Liver (tissue), 9 donors: ENCODE results near the gene CUBN. TPM values are rescaled to one million over a fixed set of nuclear protein-coding genes. Genes with fewer than 3 reads are reported as not detected.

Experiments
- DNase-seq: peaks from one replicate; pipeline ENCODE4 v3.0.0-alpha.2; 2017; ENCODE audit warnings: low spot score
- H3K27ac ChIP-seq, 2 donors: one replicate each; pipeline ENCODE4 v1.7.0; 2013; ENCODE audit warnings: inconsistent platforms in 2 of 2, low read length in 2 of 2, control low read depth in 1 of 2, low read depth in 1 of 2, mild to moderate bottlenecking in 1 of 2
- H3K27me3 ChIP-seq, 4 donors: one replicate each; pipeline versions ENCODE4 v1.6.1 to v1.7.0; 2013; ENCODE audit warnings: low read length in 3 of 4, inconsistent platforms in 1 of 4, mild to moderate bottlenecking in 1 of 4, moderate library complexity in 1 of 4; ENCODE audit not compliant: control insufficient read depth in 4 of 4, insufficient read depth in 4 of 4
- H3K36me3 ChIP-seq, 4 donors: one replicate each; pipeline versions ENCODE4 v1.6.1 to v1.7.0; 2013; ENCODE audit warnings: low read length in 3 of 4, mild to moderate bottlenecking in 3 of 4, low read depth in 1 of 4, moderate library complexity in 1 of 4; ENCODE audit not compliant: control insufficient read depth in 4 of 4, insufficient read depth in 3 of 4
- H3K4me1 ChIP-seq, 4 donors: one replicate each; pipeline versions ENCODE4 v1.6.1 to v1.7.0; 2013; ENCODE audit warnings: low read length in 3 of 4, mild to moderate bottlenecking in 3 of 4, moderate library complexity in 1 of 4; ENCODE audit not compliant: control insufficient read depth in 4 of 4, insufficient read depth in 4 of 4
- H3K4me3 ChIP-seq, 3 donors: one replicate each; pipeline versions ENCODE4 v1.6.1 to v1.7.0; 2013; ENCODE audit warnings: low read length in 3 of 3, control low read depth in 1 of 3, low read depth in 1 of 3, mild to moderate bottlenecking in 1 of 3
- H3K9ac ChIP-seq, 2 donors: one replicate each; pipeline ENCODE4 v1.7.0; 2013; ENCODE audit warnings: low read length in 2 of 2, mild to moderate bottlenecking in 2 of 2, moderate library complexity in 2 of 2, control low read depth in 1 of 2, low read depth in 1 of 2
- H3K9me3 ChIP-seq, 4 donors: one replicate each; pipeline versions ENCODE4 v1.6.1 to v1.7.0; 2013; ENCODE audit warnings: low read length in 3 of 4; ENCODE audit not compliant: control insufficient read depth in 4 of 4
- EGR1 ChIP-seq, 2 donors: IDR thresholded peaks; 2 replicates each; pipeline ENCODE4 v1.6.1; 2016 to 2018; ENCODE audit warnings: antibody characterized with exemption in 2 of 2, low read depth in 2 of 2
- FOXA1 ChIP-seq: IDR thresholded peaks from 2 replicates; pipeline ENCODE4 v1.6.1; 2016; ENCODE audit warnings: antibody characterized with exemption
- FOXA2 ChIP-seq: IDR thresholded peaks from 2 replicates; pipeline ENCODE4 v1.6.1; 2016; ENCODE audit warnings: antibody characterized with exemption
- GABPA ChIP-seq, 2 donors: IDR thresholded peaks in 1 of 2; conservative IDR thresholded peaks in 1 of 2; 2 replicates each; pipeline ENCODE4 v1.6.1; 2016; ENCODE audit warnings: antibody characterized with exemption in 2 of 2, mild to moderate bottlenecking in 1 of 2, moderate library complexity in 1 of 2
- HNF4A ChIP-seq, 2 donors: conservative IDR thresholded peaks; 2 replicates each; pipeline ENCODE4 v1.6.1; 2016; ENCODE audit warnings: antibody characterized with exemption in 2 of 2, mild to moderate bottlenecking in 2 of 2
- HNF4G ChIP-seq: IDR thresholded peaks from 2 replicates; pipeline ENCODE4 v1.6.1; 2016; ENCODE audit warnings: antibody characterized with exemption
- JUND ChIP-seq, 2 donors: IDR thresholded peaks; 2 replicates each; pipeline ENCODE4 v1.6.1; 2016; ENCODE audit warnings: antibody characterized with exemption in 2 of 2
- NR2F2 ChIP-seq: IDR thresholded peaks from 2 replicates; pipeline ENCODE4 v1.6.1; 2016; ENCODE audit warnings: antibody characterized with exemption
- RAD21 ChIP-seq, 2 donors: IDR thresholded peaks; 2 replicates each; pipeline ENCODE4 v1.6.1; 2016; ENCODE audit warnings: antibody characterized with exemption in 2 of 2, mild to moderate bottlenecking in 2 of 2
- SP1 ChIP-seq: IDR thresholded peaks from 2 replicates; pipeline ENCODE4 v1.6.1; 2018; ENCODE audit warnings: antibody characterized with exemption, mild to moderate bottlenecking
- TAF1 ChIP-seq: conservative IDR thresholded peaks from 2 replicates; pipeline ENCODE4 v1.6.1; 2016; ENCODE audit warnings: antibody characterized with exemption, mild to moderate bottlenecking
- YY1 ChIP-seq: IDR thresholded peaks from 2 replicates; pipeline ENCODE4 v1.6.1; 2016; ENCODE audit warnings: antibody characterized with exemption, mild to moderate bottlenecking
- WGBS: extraction: QIAGEN DNeasy Blood & Tissue Kit; methylation state at CpG from one replicate; pipeline ENCODE4 v1.1.7; 2013; 5-methylcytosine and 5-hydroxymethylcytosine counted together
- polyA plus RNA-seq, 2 donors: library from polyadenylated mRNA; stranded (reverse) in 1 of 2; unstranded in 1 of 2; fragments of 200-250 nt in 1 of 2; fragments of >200 nt in 1 of 2; fragmentation: Nextera tagmentation in 1 of 2; extraction: Ambion mirVana in 1 of 2; gene quantifications; one replicate each; pipeline versions ENCODE4 v1.2.1 to v1.2.3, GENCODE V29; 2013 to 2015
- total RNA-seq, 2 donors: library from RNA; depleted of rRNA; stranded (reverse); fragments of >200 nt; gene quantifications; one replicate each; pipeline ENCODE4 v1.2.3, GENCODE V29; 2014
- TF ChIP-seq, protein P1 (sequence below): IDR thresholded peaks from 2 replicates; pipeline ENCODE4 v1.6.1; 2016; ENCODE audit warnings: antibody characterized with exemption
- TF ChIP-seq, protein P2 (sequence below): IDR thresholded peaks from 2 replicates; pipeline ENCODE4 v1.6.1; 2016; ENCODE audit warnings: antibody characterized with exemption
- TF ChIP-seq, protein P3 (sequence below): IDR thresholded peaks from 2 replicates; pipeline ENCODE4 v1.6.1; 2016; ENCODE audit warnings: antibody characterized with exemption
- TF ChIP-seq, protein P4 (sequence below): IDR thresholded peaks from 2 replicates; pipeline ENCODE4 v1.6.1; 2016; ENCODE audit warnings: antibody characterized with exemption, mild to moderate bottlenecking
- TF ChIP-seq, protein P5 (sequence below): fragments of 150-350 bp; IDR thresholded peaks from 2 replicates; pipeline ENCODE4 v1.5.1; 2017; ENCODE audit warnings: improper control_type of control experiment, low read depth, low read length; ENCODE audit not compliant: missing input control
- donor health status: healthy.
- donor health status: healthy.
- donor health status: healthy.
- donor health status: healthy.
- donor health status: healthy.

Gene CUBN
- total and polyA plus RNA-seq, 4 donors = 0.01 to 0.67 (median 0.30) TPM

DNA sequence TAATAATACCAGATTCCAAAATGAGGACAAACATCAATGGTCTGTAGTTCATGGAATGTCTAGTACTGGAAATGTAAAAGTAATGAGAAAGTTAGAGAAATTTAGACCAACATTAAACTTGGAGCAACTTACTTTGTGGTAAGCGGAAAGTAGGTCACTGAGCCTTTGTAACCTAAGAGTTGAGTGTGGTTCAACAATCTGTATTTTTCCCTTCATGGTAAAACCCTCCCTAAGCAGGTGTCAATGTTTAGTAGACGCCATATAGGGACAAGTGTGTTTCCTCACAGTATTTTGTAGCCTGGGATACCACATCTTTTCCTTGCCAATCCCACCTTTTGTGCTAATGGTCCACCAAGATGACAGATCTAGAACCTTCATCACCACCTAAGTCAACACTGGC is 245.1 kb downstream of the CUBN start (continued):
- no peak for TF ChIP-seq TAF1
- TF ChIP-seq, protein P1, sequence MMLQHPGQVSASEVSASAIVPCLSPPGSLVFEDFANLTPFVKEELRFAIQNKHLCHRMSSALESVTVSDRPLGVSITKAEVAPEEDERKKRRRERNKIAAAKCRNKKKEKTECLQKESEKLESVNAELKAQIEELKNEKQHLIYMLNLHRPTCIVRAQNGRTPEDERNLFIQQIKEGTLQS = no peak
- TF ChIP-seq, protein P2, sequence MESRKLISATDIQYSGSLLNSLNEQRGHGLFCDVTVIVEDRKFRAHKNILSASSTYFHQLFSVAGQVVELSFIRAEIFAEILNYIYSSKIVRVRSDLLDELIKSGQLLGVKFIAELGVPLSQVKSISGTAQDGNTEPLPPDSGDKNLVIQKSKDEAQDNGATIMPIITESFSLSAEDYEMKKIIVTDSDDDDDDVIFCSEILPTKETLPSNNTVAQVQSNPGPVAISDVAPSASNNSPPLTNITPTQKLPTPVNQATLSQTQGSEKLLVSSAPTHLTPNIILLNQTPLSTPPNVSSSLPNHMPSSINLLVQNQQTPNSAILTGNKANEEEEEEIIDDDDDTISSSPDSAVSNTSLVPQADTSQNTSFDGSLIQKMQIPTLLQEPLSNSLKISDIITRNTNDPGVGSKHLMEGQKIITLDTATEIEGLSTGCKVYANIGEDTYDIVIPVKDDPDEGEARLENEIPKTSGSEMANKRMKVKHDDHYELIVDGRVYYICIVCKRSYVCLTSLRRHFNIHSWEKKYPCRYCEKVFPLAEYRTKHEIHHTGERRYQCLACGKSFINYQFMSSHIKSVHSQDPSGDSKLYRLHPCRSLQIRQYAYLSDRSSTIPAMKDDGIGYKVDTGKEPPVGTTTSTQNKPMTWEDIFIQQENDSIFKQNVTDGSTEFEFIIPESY = no peak
- TF ChIP-seq FOXA2 = no peak

DNA sequence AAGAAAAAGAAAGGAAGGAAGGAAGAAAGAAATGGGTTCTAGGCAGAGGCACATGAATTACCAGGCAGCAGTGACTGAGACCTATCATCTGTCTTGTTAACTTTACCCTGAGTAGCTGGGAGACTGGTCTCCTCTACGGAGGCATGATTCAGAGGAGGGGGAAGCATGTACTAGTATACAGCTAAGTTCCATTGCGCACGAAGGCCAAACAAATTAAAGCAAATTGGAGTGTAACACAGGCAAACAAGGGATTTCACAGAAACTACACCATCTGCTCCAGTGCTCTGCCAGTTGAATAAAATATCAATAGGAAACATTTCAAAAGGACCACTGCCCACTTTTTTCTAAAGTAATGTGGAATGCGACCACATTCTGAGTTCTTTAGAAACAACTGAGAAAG is 246.5 kb downstream of the CUBN start:
- H3K9me3 ChIP-seq = no peaks in the 10 kb centered on the region
- DNase-seq = no peak
- TF ChIP-seq GABPA (IDR thresholded peaks at IDR 0.05 in 1 of 2, conservative IDR thresholded peaks at IDR 0.05 in 1 of 2) (no peak), FOXA2 (no peak), JUND (IDR thresholded peaks at IDR 0.05) (no peak), TAF1 (no peak), HNF4A (conservative IDR thresholded peaks at IDR 0.05) (no peak), YY1 (no peak), EGR1 (IDR thresholded peaks at IDR 0.05; ENCODE audit: low read depth in 2 of 2) (no peak), NR2F2 (no peak), FOXA1 (no peak)
- TF ChIP-seq, protein P3, sequence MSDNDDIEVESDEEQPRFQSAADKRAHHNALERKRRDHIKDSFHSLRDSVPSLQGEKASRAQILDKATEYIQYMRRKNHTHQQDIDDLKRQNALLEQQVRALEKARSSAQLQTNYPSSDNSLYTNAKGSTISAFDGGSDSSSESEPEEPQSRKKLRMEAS = no peak
- TF ChIP-seq, protein P1 = no peak
- TF ChIP-seq, protein P4, sequence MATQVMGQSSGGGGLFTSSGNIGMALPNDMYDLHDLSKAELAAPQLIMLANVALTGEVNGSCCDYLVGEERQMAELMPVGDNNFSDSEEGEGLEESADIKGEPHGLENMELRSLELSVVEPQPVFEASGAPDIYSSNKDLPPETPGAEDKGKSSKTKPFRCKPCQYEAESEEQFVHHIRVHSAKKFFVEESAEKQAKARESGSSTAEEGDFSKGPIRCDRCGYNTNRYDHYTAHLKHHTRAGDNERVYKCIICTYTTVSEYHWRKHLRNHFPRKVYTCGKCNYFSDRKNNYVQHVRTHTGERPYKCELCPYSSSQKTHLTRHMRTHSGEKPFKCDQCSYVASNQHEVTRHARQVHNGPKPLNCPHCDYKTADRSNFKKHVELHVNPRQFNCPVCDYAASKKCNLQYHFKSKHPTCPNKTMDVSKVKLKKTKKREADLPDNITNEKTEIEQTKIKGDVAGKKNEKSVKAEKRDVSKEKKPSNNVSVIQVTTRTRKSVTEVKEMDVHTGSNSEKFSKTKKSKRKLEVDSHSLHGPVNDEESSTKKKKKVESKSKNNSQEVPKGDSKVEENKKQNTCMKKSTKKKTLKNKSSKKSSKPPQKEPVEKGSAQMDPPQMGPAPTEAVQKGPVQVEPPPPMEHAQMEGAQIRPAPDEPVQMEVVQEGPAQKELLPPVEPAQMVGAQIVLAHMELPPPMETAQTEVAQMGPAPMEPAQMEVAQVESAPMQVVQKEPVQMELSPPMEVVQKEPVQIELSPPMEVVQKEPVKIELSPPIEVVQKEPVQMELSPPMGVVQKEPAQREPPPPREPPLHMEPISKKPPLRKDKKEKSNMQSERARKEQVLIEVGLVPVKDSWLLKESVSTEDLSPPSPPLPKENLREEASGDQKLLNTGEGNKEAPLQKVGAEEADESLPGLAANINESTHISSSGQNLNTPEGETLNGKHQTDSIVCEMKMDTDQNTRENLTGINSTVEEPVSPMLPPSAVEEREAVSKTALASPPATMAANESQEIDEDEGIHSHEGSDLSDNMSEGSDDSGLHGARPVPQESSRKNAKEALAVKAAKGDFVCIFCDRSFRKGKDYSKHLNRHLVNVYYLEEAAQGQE = no peak
- no peak overlapping the region for H3K4me3 ChIP-seq
- H3K27me3 ChIP-seq = no peaks in the 10 kb centered on the region
- H3K9ac ChIP-seq = no peak overlapping the region
- no peaks in the 10 kb centered on the region for H3K36me3 ChIP-seq
- no peaks in the 10 kb centered on the region for H3K4me1 ChIP-seq
- H3K27ac ChIP-seq = no peak overlapping the region
- WGBS = 92% methylated on average over 4 of the region's 4 CpGs

DNA sequence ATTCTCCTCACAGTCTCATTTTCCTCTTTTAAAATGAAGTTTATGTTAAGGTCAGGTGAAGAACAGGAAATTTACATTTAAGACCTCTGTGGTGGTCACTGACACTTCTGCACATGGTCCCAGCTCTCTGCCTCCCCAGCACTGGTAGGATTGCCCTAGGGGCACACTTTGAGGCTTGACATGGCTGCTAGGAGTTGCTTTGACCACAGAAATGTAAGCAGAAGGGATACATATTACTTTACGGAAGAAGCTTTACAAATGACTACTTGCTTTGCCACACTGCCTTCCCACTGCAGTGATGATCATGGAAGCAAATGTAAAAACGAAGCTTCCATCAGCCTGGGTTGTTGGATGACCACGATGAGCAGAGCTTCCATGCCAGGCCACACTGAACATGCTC is 259.3 kb downstream of the CUBN start:
- H3K9me3 ChIP-seq = no peaks in the 10 kb centered on the region
- H3K27me3 ChIP-seq = no peaks in the 10 kb centered on the region
- no peaks in the 10 kb centered on the region for H3K36me3 ChIP-seq
- TF ChIP-seq HNF4G (no peak), SP1 (no peak), EGR1 (IDR thresholded peaks at IDR 0.05; ENCODE audit: low read depth in 2 of 2) (no peak), RAD21 (IDR thresholded peaks at IDR 0.05) (no peak), FOXA1 (no peak), JUND (IDR thresholded peaks at IDR 0.05) (no peak), HNF4A (conservative IDR thresholded peaks at IDR 0.05) (no peak), FOXA2 (no peak), TAF1 (no peak), YY1 (no peak), GABPA (IDR thresholded peaks at IDR 0.05 in 1 of 2, conservative IDR thresholded peaks at IDR 0.05 in 1 of 2) (no peak)
- TF ChIP-seq, protein P1 = no peak
- TF ChIP-seq, protein P2 = no peak
- TF ChIP-seq, protein P5, sequence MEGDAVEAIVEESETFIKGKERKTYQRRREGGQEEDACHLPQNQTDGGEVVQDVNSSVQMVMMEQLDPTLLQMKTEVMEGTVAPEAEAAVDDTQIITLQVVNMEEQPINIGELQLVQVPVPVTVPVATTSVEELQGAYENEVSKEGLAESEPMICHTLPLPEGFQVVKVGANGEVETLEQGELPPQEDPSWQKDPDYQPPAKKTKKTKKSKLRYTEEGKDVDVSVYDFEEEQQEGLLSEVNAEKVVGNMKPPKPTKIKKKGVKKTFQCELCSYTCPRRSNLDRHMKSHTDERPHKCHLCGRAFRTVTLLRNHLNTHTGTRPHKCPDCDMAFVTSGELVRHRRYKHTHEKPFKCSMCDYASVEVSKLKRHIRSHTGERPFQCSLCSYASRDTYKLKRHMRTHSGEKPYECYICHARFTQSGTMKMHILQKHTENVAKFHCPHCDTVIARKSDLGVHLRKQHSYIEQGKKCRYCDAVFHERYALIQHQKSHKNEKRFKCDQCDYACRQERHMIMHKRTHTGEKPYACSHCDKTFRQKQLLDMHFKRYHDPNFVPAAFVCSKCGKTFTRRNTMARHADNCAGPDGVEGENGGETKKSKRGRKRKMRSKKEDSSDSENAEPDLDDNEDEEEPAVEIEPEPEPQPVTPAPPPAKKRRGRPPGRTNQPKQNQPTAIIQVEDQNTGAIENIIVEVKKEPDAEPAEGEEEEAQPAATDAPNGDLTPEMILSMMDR = no peak
- H3K4me1 ChIP-seq = no peaks in the 10 kb centered on the region
- H3K9ac ChIP-seq = no peak overlapping the region
- 87% methylated on average over 3 of the region's 3 CpGs for WGBS
- no peak overlapping the region for H3K27ac ChIP-seq
- H3K4me3 ChIP-seq = no peak overlapping the region
- no peak for DNase-seq
